NOMO-1 treated with dmso at 0.1 percent for 144 hours (cell line): ENCODE data around the gene ZBTB20.

Experiments used
- DNase-seq: peaks from one replicate; lab custom pipeline; 2025; ENCODE audit not compliant: unreplicated experiment; lab: John Stamatoyannopoulos, UW

Gene ZBTB20

GRCh38 chr3:114384558-114384903 lies 762.6 kb downstream of the ZBTB20 start:
- no peak for DNase-seq

- peak; percentile 52 for DNase-seq
Measured at GRCh38 chr3:114383875-114384557, 763.1 kb downstream of the ZBTB20 start.

GRCh38 chr3:114380233-114380651 lies 766.8 kb downstream of the ZBTB20 start:
- DNase-seq, result no peak

GRCh38 chr3:114379266-114379665 lies 767.8 kb downstream of the ZBTB20 start:
- DNase-seq, result no peak

GRCh38 chr3:114378760-114379159 lies 768.3 kb downstream of the ZBTB20 start:
- peak; percentile 10 for DNase-seq

GRCh38 chr3:114377426-114377825 lies 769.7 kb downstream of the ZBTB20 start:
- no peak for DNase-seq

- no peak for DNase-seq
Measured at GRCh38 chr3:114376516-114377185, 770.4 kb downstream of the ZBTB20 start.

GRCh38 chr3:114375608-114376421 lies 771.3 kb downstream of the ZBTB20 start:
- DNase-seq, result no peak

GRCh38 chr3:114374433-114374990 lies 772.6 kb downstream of the ZBTB20 start:
- no peak for DNase-seq

GRCh38 chr3:114370537-114371174 lies 776.4 kb downstream of the ZBTB20 start:
- DNase-seq, result no peak

GRCh38 chr3:114365909-114366308 lies 781.2 kb downstream of the ZBTB20 start:
- DNase-seq, result no peak

GRCh38 chr3:114364806-114365654 lies 782.1 kb downstream of the ZBTB20 start:
- no peak for DNase-seq

- DNase-seq, result no peak
Measured at GRCh38 chr3:114363554-114364202, 783.4 kb downstream of the ZBTB20 start.

GRCh38 chr3:114362815-114363214 lies 784.3 kb downstream of the ZBTB20 start:
- DNase-seq, result no peak

- no peak for DNase-seq
Measured at GRCh38 chr3:114361391-114361790, 785.7 kb downstream of the ZBTB20 start.

GRCh38 chr3:114356525-114356924 lies 790.6 kb downstream of the ZBTB20 start:
- DNase-seq, result no peak

- no peak for DNase-seq
Measured at GRCh38 chr3:114356066-114356465, 791.0 kb downstream of the ZBTB20 start.

GRCh38 chr3:114355653-114356052 lies 791.4 kb downstream of the ZBTB20 start:
- DNase-seq, result no peak

GRCh38 chr3:114351822-114352145 lies 795.3 kb downstream of the ZBTB20 start:
- no peak for DNase-seq
